Neuron (in vitro differentiated cells): ENCODE data around the gene MAP2K2.

Experiments used
- H2AFZ ChIP-seq: one replicate; pipeline ENCODE4 v1.6.1; 2013; ENCODE audit warnings: low read depth, mild to moderate bottlenecking, inconsistent platforms, low read length, moderate library complexity
- H3K27me3 ChIP-seq: one replicate; pipeline ENCODE4 v1.6.1; 2013; ENCODE audit warnings: low read length; ENCODE audit not compliant: insufficient read depth
- H3K36me3 ChIP-seq: one replicate; pipeline ENCODE4 v1.6.1; 2013; ENCODE audit warnings: low read length; ENCODE audit not compliant: insufficient read depth
- H3K4me1 ChIP-seq: one replicate; pipeline ENCODE4 v1.6.1; 2013; ENCODE audit warnings: low read length; ENCODE audit not compliant: insufficient read depth
- H3K4me3 ChIP-seq: 2 replicates; pipeline ENCODE4 v1.5.1; 2013; ENCODE audit warnings: mild to moderate bottlenecking, low read length, moderate library complexity
- H3K9me3 ChIP-seq: one replicate; pipeline ENCODE4 v1.6.1; 2013; ENCODE audit warnings: low read length

MAP2K2 gene

DNA sequence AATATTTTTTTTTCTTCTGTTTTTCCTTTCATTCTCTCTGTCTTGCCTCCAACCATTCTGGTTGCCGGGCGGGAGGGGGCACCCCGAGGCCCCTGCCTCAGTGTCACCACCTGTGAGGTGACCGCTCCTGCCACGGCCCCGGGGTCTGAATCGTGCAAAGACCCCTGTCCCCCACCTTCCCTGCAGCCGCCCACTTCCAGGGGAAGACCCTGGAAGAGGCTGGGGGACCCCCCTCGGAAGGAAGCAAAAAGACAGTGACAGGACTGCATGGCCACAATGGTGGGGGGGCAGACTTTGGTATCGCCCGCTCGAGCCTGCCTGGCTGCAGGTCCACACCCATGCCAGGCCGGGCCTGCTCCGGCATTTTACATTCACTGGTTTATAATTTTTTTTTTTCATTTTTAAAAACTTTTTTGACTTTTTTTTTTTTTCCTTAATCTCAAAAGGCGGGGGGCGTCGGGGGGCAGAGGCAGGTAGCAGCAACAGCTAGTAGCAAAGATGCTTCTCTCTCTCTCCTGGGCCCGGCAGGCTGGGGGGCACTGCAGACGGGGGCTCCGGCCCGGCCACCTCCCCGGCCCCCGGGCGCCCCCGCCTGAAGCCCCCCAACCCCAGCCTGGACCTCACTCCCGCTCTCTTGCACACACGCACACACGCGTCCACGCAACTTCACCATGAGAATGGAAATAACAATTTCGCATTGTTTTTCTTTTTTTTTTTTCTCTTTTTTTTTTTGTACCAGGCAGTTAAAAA is 79.8 kb downstream of the MAP2K2 start:
- Histone ChIP-seq H3K9me3 (no peaks in the 10 kb centered on the region), H3K36me3 (peaks cover 13% of the 10 kb centered on the region), H3K4me3 (no peak overlapping the region), H3K27me3 (no peaks in the 10 kb centered on the region), H3K4me1 (no peaks in the 10 kb centered on the region), H2AFZ (no peak overlapping the region)

DNA sequence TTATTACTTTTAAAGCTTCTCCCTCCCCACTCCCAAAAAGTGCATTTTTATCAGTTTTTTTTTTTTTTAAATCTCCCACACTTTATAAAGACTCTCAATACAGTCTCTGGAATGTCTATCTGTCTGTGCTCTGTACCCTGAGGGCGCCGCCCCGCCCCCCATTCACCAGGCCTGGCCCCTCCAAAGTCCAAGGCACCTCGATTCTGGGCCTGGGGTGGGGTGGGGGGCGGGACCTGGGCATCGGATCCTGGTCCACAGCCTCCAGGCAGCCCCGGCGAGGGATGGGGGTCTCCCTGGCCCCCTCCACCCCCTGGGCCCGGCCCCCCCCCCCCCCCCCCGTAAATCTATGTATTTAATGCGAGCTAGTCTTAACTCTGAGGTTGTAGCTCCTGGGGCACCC is 80.5 kb downstream of the MAP2K2 start:
- Histone ChIP-seq H3K9me3 (no peaks in the 10 kb centered on the region), H3K36me3 (peaks cover 13% of the 10 kb centered on the region), H3K4me3 (no peak overlapping the region), H3K4me1 (no peaks in the 10 kb centered on the region), H3K27me3 (no peaks in the 10 kb centered on the region), H2AFZ (no peak overlapping the region)

DNA sequence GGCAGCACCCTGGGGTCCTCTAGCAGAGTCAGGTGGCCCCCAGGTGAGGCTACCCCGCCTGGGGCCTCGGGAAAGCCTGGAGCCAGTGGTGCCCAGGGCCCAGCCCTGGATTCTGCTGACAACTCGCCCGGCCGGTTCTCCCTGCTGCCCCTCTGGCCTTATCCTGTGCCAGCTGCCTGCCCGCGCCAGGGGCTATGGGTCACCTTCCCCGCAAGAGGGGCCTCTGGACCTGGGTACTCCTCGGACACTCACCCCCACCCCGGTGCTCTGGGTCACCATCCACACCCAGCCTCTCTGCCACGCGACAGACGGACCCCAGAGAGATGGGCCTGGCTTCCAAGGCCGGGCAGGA is 81.2 kb downstream of the MAP2K2 start:
- Histone ChIP-seq H2AFZ (no peak overlapping the region), H3K9me3 (no peaks in the 10 kb centered on the region), H3K27me3 (no peaks in the 10 kb centered on the region), H3K36me3 (peaks cover 9% of the 10 kb centered on the region), H3K4me3 (no peak overlapping the region), H3K4me1 (no peaks in the 10 kb centered on the region)

DNA sequence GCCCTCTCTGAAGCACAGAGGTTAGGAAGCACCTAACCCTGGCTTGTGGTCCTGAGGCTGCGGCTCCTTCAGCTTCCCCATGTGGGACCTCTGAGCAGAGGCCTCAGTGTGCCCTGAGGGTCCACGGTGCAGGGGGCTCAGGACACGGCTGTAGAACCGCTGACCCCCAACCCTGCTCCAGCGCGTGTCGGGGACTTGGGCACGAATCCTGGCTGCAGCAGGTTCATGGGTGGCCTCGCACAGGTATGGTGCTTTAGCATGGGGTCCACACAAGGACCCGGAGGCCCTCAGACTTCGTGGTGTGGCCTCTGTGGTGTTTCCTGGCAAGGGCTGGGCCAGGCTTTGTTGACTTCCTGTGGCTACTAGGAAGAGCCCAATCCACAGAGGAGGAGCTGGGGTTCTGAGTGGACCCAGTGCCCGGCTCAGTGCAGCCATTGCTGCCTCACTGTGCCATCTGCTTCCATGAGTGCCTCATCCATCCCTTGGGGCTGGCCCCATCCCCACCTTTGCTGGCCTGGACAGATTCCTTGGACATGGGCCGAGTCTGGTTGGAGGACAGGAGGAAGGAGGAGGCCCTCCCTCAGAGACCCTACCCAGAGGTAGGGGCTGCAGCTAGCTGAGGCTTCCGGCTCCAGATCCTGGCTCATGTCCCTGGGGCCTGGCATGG is 81.7 kb downstream of the MAP2K2 start:
- Histone ChIP-seq H3K36me3 (peaks cover 14% of the 10 kb centered on the region), H2AFZ (no peak overlapping the region), H3K9me3 (no peaks in the 10 kb centered on the region), H3K4me3 (no peak overlapping the region), H3K4me1 (no peaks in the 10 kb centered on the region), H3K27me3 (no peaks in the 10 kb centered on the region)
